Measurements from ENCODE around the gene SLCO4C1. TPM values are rescaled to one million over a fixed set of nuclear protein-coding genes. Genes with fewer than 3 reads are reported as not detected.

SLCO4C1 gene
- polyA plus RNA-seq, 1 donor from 2014 or later: 0.12 TPM

DNA sequence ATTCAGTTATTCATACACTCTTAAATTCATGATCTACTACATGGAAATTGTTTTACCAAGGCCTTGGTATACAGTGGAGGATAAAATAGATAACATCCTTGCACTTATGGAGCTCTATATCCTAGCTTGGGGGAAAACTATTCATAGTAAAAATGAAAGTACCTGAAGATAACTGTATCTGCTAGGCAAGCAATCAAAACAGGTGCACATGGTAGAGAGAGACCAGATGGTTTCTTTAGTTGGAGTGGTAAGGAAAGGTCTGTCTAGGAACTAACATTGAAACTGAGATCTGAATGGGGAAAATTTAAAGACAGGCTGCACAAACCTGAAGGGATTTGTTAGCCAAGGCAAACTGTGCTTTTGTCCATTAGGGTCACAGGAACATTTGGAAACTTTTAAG is 11.1 kb upstream of the SLCO4C1 start:
- Histone ChIP-seq H3F3A (ENCODE audit: insufficient read depth, low read length, poor library complexity, severe bottlenecking) (no peaks in the 10 kb centered on the region), H3K27ac (ENCODE audit: low read length) (no peak overlapping the region)

DNA sequence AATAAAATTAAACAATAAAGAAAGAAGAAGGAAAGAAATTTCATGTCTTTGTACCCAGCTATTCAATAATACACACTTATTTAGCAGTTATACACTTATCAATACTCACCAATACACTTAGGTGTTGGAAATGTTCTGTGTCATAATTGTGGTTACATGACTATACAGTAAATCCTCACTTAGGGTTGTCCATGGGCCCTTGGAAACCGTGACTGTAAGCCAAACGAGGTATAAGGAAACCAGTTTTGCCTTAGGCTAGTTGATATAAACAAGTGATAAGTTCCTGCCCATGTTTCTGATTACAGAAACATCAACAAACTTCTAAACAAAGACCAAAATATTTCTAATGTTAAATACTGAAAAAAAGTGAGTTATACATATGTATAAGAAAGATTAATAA is 10.0 kb upstream of the SLCO4C1 start:
- Histone ChIP-seq H3K79me2 (replicated peaks; ENCODE audit: insufficient read depth, low read length) (no peaks in the 10 kb centered on the region), H2AFZ (ENCODE audit: low read depth, low read length) (no peak overlapping the region), H3K27ac (ENCODE audit: low read length) (no peak overlapping the region), H3K27me3 (ENCODE audit: insufficient read depth, low read depth, low read length) (no peaks in the 10 kb centered on the region), H3K9me3 (ENCODE audit: low read length) (peaks cover 3% of the 10 kb centered on the region), H3K4me2 (ENCODE audit: low read length) (no peak overlapping the region), H3K9me2 (ENCODE audit: insufficient read depth, low read length) (no peaks in the 10 kb centered on the region), H3K4me3 (ENCODE audit: low read length) (no peak overlapping the region), H4K20me1 (ENCODE audit: insufficient read depth) (no peaks in the 10 kb centered on the region), H3K36me3 (ENCODE audit: insufficient read depth, low read length) (no peaks in the 10 kb centered on the region), H3K9ac (ENCODE audit: low read length) (no peak overlapping the region), H3F3A (ENCODE audit: insufficient read depth, low read length, poor library complexity, severe bottlenecking) (no peaks in the 10 kb centered on the region)
- TF ChIP-seq EZH2 (IDR thresholded peaks at IDR 0.05; ENCODE audit: borderline replicate concordance, insufficient read depth, low read length, poor library complexity, severe bottlenecking) (no peak), POLR2AphosphoS5 (IDR thresholded peaks at IDR 0.05) (no peak), EP300 (conservative IDR thresholded peaks at IDR 0.05; ENCODE audit: poor library complexity, severe bottlenecking) (no peak), RAD21 (conservative IDR thresholded peaks at IDR 0.05) (no peak), MXI1 (conservative IDR thresholded peaks at IDR 0.05; ENCODE audit: poor library complexity, severe bottlenecking) (no peak), TAF1 (IDR thresholded peaks at IDR 0.05; ENCODE audit: low read depth) (no peak), SMC3 (conservative IDR thresholded peaks at IDR 0.05; ENCODE audit: poor library complexity) (no peak)
- TF ChIP-seq, protein P1, sequence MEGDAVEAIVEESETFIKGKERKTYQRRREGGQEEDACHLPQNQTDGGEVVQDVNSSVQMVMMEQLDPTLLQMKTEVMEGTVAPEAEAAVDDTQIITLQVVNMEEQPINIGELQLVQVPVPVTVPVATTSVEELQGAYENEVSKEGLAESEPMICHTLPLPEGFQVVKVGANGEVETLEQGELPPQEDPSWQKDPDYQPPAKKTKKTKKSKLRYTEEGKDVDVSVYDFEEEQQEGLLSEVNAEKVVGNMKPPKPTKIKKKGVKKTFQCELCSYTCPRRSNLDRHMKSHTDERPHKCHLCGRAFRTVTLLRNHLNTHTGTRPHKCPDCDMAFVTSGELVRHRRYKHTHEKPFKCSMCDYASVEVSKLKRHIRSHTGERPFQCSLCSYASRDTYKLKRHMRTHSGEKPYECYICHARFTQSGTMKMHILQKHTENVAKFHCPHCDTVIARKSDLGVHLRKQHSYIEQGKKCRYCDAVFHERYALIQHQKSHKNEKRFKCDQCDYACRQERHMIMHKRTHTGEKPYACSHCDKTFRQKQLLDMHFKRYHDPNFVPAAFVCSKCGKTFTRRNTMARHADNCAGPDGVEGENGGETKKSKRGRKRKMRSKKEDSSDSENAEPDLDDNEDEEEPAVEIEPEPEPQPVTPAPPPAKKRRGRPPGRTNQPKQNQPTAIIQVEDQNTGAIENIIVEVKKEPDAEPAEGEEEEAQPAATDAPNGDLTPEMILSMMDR (IDR thresholded peaks at IDR 0.05; ENCODE audit: poor library complexity, severe bottlenecking): no peak
- TF ChIP-seq, protein P2, sequence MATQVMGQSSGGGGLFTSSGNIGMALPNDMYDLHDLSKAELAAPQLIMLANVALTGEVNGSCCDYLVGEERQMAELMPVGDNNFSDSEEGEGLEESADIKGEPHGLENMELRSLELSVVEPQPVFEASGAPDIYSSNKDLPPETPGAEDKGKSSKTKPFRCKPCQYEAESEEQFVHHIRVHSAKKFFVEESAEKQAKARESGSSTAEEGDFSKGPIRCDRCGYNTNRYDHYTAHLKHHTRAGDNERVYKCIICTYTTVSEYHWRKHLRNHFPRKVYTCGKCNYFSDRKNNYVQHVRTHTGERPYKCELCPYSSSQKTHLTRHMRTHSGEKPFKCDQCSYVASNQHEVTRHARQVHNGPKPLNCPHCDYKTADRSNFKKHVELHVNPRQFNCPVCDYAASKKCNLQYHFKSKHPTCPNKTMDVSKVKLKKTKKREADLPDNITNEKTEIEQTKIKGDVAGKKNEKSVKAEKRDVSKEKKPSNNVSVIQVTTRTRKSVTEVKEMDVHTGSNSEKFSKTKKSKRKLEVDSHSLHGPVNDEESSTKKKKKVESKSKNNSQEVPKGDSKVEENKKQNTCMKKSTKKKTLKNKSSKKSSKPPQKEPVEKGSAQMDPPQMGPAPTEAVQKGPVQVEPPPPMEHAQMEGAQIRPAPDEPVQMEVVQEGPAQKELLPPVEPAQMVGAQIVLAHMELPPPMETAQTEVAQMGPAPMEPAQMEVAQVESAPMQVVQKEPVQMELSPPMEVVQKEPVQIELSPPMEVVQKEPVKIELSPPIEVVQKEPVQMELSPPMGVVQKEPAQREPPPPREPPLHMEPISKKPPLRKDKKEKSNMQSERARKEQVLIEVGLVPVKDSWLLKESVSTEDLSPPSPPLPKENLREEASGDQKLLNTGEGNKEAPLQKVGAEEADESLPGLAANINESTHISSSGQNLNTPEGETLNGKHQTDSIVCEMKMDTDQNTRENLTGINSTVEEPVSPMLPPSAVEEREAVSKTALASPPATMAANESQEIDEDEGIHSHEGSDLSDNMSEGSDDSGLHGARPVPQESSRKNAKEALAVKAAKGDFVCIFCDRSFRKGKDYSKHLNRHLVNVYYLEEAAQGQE (IDR thresholded peaks at IDR 0.05; ENCODE audit: borderline replicate concordance): no peak

More for the DNA sequence above, 11.1 kb upstream of the SLCO4C1 start:
- H2AFZ ChIP-seq (ENCODE audit: low read depth, low read length): no peak overlapping the region
- H3K4me3 ChIP-seq (ENCODE audit: low read length): no peak overlapping the region
- no peaks in the 10 kb centered on the region for H3K36me3 ChIP-seq (ENCODE audit: insufficient read depth, low read length)
- peaks cover 3% of the 10 kb centered on the region for H3K9me3 ChIP-seq (ENCODE audit: low read length)
- H4K20me1 ChIP-seq (ENCODE audit: insufficient read depth): no peaks in the 10 kb centered on the region
- H3K27me3 ChIP-seq (ENCODE audit: insufficient read depth, low read depth, low read length): no peaks in the 10 kb centered on the region
- H3K4me2 ChIP-seq (ENCODE audit: low read length): no peak overlapping the region
- H3K9ac ChIP-seq (ENCODE audit: low read length): no peak overlapping the region
- TF ChIP-seq, protein P2 (IDR thresholded peaks at IDR 0.05; ENCODE audit: borderline replicate concordance): no peak
- no peaks in the 10 kb centered on the region for H3K9me2 ChIP-seq (ENCODE audit: insufficient read depth, low read length)
- H3K79me2 ChIP-seq (replicated peaks; ENCODE audit: insufficient read depth, low read length): no peaks in the 10 kb centered on the region
